Psoas muscle (tissue), 8 donors: ENCODE measurements around the gene INSYN2B. TPM values are rescaled to one million over a fixed set of nuclear protein-coding genes. Genes with fewer than 3 reads are reported as not detected.

Experiments used
- ATAC-seq, 4 donors: fragments of 200-7000 bp; cut with Tn5 transposase; one replicate each; pipeline ENCODE4 v1.9.1; 2020; ENCODE audit warnings: moderate library complexity in 3 of 4, mild to moderate bottlenecking in 2 of 4
- DNase-seq, 2 donors: peaks; one replicate each; pipeline ENCODE4 v3.0.0-alpha.2; 2020
- H3K27ac ChIP-seq: fragments of 200-600 bp; one replicate; pipeline ENCODE4 v1.8.0; 2022
- H3K27me3 ChIP-seq, 3 donors: fragments of 200-600 bp in 1 of 3; one replicate each; pipeline versions ENCODE4 v1.6.1 to v1.8.0; 2013 to 2022; ENCODE audit warnings: low read length in 2 of 3, mild to moderate bottlenecking in 2 of 3, moderate library complexity in 1 of 3; ENCODE audit not compliant: insufficient read depth in 3 of 3
- H3K36me3 ChIP-seq, 2 donors: fragments of 200-600 bp in 1 of 2; one replicate each; pipeline versions ENCODE4 v1.6.1 to v1.8.0; 2013 to 2022; ENCODE audit warnings: low read depth in 1 of 2, mild to moderate bottlenecking in 1 of 2, moderate library complexity in 1 of 2; ENCODE audit not compliant: insufficient read depth in 1 of 2
- H3K4me1 ChIP-seq: fragments of 200-600 bp; one replicate; pipeline ENCODE4 v1.8.0; 2022
- H3K4me3 ChIP-seq: fragments of 200-600 bp; one replicate; pipeline ENCODE4 v1.8.0; 2022; ENCODE audit warnings: mild to moderate bottlenecking
- H3K9me3 ChIP-seq: fragments of 200-600 bp; one replicate; pipeline ENCODE4 v1.8.0; 2022
- WGBS, 3 donors: extraction: QIAGEN DNeasy Blood & Tissue Kit; methylation state at CpG; one replicate each; pipeline versions ENCODE4 v1.1.6 to v1.1.7; 2013; 5-methylcytosine and 5-hydroxymethylcytosine counted together
- intact Hi-C, 2 donors: fragments of 100-400 bp; cut with DNase I; formaldehyde crosslinking; loops; one replicate each; pipeline versions ENCODE4 v1.11.0 to v1.14.2; 2022
- polyA plus RNA-seq, 3 donors: library from polyadenylated mRNA; stranded (reverse); fragments of 200-250 nt; gene quantifications; one replicate each; pipeline ENCODE4 v1.2.3, GENCODE V29; 2013
- total RNA-seq, 4 donors: library from RNA; stranded (reverse); fragmentation: NEBNext Ultra II Directional in 2 of 4; extraction: Animal tissue kit (Norgen Biotek cat#: 25700) in 2 of 4; gene quantifications; one replicate each; pipeline versions ENCODE4 v1.2.1 to v1.2.4, GENCODE V29; 2021 to 2023
- TF ChIP-seq, protein P1 (sequence below): fragments of 200-600 bp; IDR thresholded peaks from one replicate; pipeline ENCODE4 v1.8.0; 2022; ENCODE audit warnings: antibody characterized with exemption
- donor health status: healthy with polysubstance abuse.
- donor health status: DM: no; HTN: no; CAD: no; lungs with moderate emphysema.
- donor health status: Bipolar disorder and iron deficiency.
- donor health status: healthy.
- donor health status: DM: yes; HTN: yes; CAD: no.
- donor health status: DM: no; HTN: no; CAD: no.
- donor health status: DM: no; HTN: no; CAD: no.
- donor health status: DM: yes; HTN: yes; CAD: no.

The INSYN2B gene
- total and polyA plus RNA-seq, 7 donors = 0.01 TPM; not detected in 6

DNA sequence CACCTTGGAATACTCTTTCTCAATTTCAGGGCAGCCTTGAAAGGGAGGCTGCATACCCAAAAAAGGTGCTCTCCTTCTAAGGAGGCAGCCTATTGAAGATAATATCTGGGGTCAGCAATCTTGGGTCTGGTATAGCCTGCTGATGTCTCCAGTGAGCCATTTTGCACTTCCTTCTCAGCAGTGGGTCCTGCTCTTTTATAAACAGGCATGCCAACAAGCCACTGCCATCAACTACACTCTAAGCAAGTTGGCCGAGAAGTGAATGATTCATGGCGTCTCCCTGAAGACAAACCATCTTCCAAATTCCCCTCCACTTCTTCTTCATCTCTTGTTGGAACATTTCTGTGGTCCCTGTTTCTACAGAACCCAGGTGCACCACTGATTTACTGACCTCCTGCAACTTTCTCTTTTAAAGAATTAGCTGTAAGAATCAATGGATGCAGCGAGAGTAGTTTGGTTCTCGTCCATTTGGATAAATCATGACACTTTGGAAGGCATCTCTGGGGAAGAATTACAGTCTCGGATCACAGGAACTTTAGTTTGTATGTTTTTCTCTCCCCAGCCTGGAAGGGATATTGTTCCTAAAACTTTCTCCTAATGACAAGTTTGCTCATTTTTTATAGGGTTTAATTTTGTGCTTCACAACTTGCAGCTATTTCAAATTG lies 108.3 kb downstream of the INSYN2B start:
- DNase-seq (no peak), ATAC-seq (no peak)
- no peaks in the 10 kb centered on the region for H3K27me3 ChIP-seq
- H3K4me3 ChIP-seq = no peak overlapping the region
- H3K27ac ChIP-seq = no peak overlapping the region
- 54 to 59% (median 54%) methylated on average over 5 of the region's 5 CpGs for WGBS, 3 donors
- no peaks in the 10 kb centered on the region for H3K4me1 ChIP-seq
- TF ChIP-seq, protein P1, sequence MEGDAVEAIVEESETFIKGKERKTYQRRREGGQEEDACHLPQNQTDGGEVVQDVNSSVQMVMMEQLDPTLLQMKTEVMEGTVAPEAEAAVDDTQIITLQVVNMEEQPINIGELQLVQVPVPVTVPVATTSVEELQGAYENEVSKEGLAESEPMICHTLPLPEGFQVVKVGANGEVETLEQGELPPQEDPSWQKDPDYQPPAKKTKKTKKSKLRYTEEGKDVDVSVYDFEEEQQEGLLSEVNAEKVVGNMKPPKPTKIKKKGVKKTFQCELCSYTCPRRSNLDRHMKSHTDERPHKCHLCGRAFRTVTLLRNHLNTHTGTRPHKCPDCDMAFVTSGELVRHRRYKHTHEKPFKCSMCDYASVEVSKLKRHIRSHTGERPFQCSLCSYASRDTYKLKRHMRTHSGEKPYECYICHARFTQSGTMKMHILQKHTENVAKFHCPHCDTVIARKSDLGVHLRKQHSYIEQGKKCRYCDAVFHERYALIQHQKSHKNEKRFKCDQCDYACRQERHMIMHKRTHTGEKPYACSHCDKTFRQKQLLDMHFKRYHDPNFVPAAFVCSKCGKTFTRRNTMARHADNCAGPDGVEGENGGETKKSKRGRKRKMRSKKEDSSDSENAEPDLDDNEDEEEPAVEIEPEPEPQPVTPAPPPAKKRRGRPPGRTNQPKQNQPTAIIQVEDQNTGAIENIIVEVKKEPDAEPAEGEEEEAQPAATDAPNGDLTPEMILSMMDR = no peak
- no peaks in the 10 kb centered on the region for H3K36me3 ChIP-seq
- intact Hi-C loops = no loop called here
- no peaks in the 10 kb centered on the region for H3K9me3 ChIP-seq

DNA sequence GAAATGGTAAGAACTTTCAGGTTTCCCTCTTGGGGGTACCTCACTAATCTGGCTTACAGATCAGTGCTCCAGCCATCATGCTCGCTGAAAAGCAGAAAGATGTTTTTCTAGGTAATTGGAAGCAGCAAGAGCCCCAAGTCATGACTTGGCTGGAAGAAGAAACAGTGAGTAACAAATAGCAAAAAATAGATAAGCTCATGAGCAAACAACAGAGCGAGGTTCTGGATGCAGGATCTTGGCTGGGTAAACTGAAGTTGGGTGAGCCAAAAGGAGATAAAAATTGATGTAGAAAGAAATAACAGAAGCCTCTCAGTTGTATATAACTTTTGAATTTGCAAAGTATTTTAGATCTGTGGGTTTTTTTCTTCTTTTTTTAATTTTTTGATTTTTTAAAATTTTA lies 110.1 kb downstream of the INSYN2B start:
- ATAC-seq (no peak), DNase-seq (no peak)
- Histone ChIP-seq H3K4me1 (no peaks in the 10 kb centered on the region), H3K27me3 (no peaks in the 10 kb centered on the region), H3K27ac (no peak overlapping the region), H3K36me3 (no peaks in the 10 kb centered on the region), H3K9me3 (no peaks in the 10 kb centered on the region), H3K4me3 (no peak overlapping the region)
- WGBS, 3 donors = 61 to 76% (median 71%) methylated on average over 2 of the region's 2 CpGs
- TF ChIP-seq, protein P1 = no peak
- intact Hi-C loops = no loop called here

DNA sequence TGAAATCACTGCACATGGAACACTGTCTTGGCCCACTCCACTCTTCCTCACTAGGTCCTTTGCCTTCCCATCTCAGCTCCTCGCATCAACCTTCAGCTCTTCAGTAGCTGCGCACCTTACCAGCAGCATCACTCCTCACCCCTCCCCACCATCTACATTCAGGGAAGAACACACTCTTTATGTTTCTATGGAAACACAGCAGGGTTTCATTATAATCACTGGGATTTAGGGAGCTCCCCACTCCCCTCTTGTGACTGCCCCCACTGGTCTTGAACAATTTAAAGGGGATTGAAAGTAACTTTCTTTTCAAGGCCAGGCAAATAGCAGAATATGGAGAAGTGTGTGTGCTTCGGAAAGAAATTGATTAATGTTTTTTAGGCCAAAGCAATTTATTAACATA lies 111.2 kb downstream of the INSYN2B start:
- Histone ChIP-seq H3K27ac (no peak overlapping the region), H3K36me3 (no peaks in the 10 kb centered on the region), H3K4me3 (no peak overlapping the region), H3K4me1 (no peaks in the 10 kb centered on the region), H3K9me3 (no peaks in the 10 kb centered on the region), H3K27me3 (no peaks in the 10 kb centered on the region)
- TF ChIP-seq, protein P1 = no peak
- no peak for ATAC-seq
- 86 to 89% (median 88%) methylated on average over 3 of the region's 3 CpGs for WGBS, 3 donors
- DNase-seq = no peak
- intact Hi-C loops = no loop called here

DNA sequence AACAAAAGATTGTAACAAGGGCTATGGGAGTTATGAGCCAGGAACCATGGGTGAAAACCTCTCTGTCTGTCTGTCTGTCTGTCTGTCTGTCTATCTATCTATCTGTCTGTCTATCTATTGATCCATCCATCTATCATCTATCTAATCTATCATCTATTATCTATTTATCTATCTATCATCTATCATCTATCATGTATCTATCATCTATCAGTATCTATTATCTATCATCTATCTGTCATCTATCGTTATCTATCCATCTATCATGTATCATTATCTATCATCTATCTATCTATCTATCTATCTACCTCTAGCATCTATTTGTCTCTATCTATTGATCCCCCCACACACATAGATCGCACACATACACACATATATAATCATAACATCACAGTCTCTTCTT lies 112.9 kb downstream of the INSYN2B start:
- WGBS, 3 donors = 90 to 97% (median 93%) methylated on average over 2 of the region's 2 CpGs
- no peak overlapping the region for H3K4me3 ChIP-seq
- H3K27me3 ChIP-seq = no peaks in the 10 kb centered on the region
- intact Hi-C loops = no loop called here
- H3K4me1 ChIP-seq = no peaks in the 10 kb centered on the region
- DNase-seq (no peak), ATAC-seq (no peak)
- TF ChIP-seq, protein P1 = no peak
- H3K27ac ChIP-seq = no peak overlapping the region
- H3K9me3 ChIP-seq = no peaks in the 10 kb centered on the region
- no peaks in the 10 kb centered on the region for H3K36me3 ChIP-seq

DNA sequence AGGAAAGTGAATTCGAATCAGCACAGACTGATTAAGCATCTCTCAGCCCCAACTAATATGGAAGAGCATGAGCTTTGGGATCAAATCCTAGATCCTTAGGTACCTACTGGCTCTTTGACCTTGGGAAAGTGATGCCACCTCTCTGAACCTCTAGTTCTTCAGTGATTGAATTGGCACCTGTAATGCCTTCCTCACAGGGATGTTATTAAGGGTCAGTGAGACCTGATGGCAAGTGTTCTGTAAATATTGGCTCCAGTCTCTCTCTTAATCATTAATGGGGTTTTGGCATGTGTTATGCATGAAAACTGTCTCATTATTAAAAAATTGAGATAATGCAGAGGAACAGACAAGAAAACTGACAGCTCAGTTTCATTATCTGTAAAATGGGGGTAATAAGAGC lies 115.8 kb downstream of the INSYN2B start:
- no peak for DNase-seq
- Histone ChIP-seq H3K9me3 (no peaks in the 10 kb centered on the region), H3K36me3 (no peaks in the 10 kb centered on the region), H3K27me3 (no peaks in the 10 kb centered on the region), H3K4me3 (no peak overlapping the region), H3K27ac (no peak overlapping the region), H3K4me1 (no peaks in the 10 kb centered on the region)
- 80 to 84% (median 83%) methylated on average over 1 of the region's 1 CpG for WGBS, 3 donors
- no peak for ATAC-seq
- intact Hi-C loops = no loop called here
- TF ChIP-seq, protein P1 = no peak
